Heart left ventricle (tissue), 13 donors: ENCODE measurements around the gene MC3R.

ENCODE experiments used
- CTCF ChIP-seq, 12 donors: fragments of 200-600 bp; sonication (generic) in 4 of 12; IDR thresholded peaks; one replicate each; pipeline versions ENCODE4 v1.5.0 to v1.8.0; 2018 to 2022; ENCODE audit warnings: antibody characterized with exemption in 12 of 12, mild to moderate bottlenecking in 5 of 12
- POLR2A ChIP-seq, 2 donors: fragments of 450-650 bp; IDR thresholded peaks; one replicate each; pipeline ENCODE4 v1.6.1; 2017; ENCODE audit warnings: antibody characterized with exemption in 2 of 2, mild to moderate bottlenecking in 2 of 2, moderate library complexity in 2 of 2
- donor health status: ischemic (EF 13 %, LVEDD 7.1; RV severe dilation, severe dysfunction).
- donor health status: DM: no; HTN: yes; CAD: no.
- donor health status: DM: no; HTN: no; CAD: no.
- donor health status: ischemic (EF 25% LVEDD 6.9; RV normal size, moderate dysfunction).
- donor health status: ischemic (EF 25% LVEDD 5.7; RV mildly dilated, moderate dysfunction).
- donor health status: ischemic (EF 35%, LVEDD 5.7; RV mildly dilated, moderate dysfunction).
- donor health status: nonischemic (EF 11% LVEDD 7.7; RV severe dilation, severe dysfunction).
- donor health status: DM: yes; HTN: yes; CAD: no.
- donor health status: PGD.
- donor health status: ischemic (EF 29% LVEDD 5.4; RV normal size, mild dysfunction).
- donor health status: nonischemic (EF 23%, LVEDD 6.1; RV moderate dilation, normal function).

- TF ChIP-seq CTCF (IDR thresholded peaks at IDR 0.05) (no peak), POLR2A (IDR thresholded peaks at IDR 0.05) (no peak)
Measured at GRCh38 chr20:56217829-56218228, 30.7 kb upstream of the MC3R start.
